NCI-H460 (cell line): ENCODE data around the gene MRPL34. TPM values are rescaled to one million over a fixed set of nuclear protein-coding genes. Genes with fewer than 3 reads are reported as not detected.
"Not testable (repeated sequence)": the region's sequence is repeated elsewhere in the genome, so short reads cannot be mapped to it uniquely, and the experiment has no call there.

Source experiments
- DNase-seq: peaks from one replicate; pipeline ENCODE4 v3.0.0-alpha.2; 2016; ENCODE audit warnings: low read depth; ENCODE audit errors: extremely low read depth
- total RNA-seq: library from RNA; depleted of rRNA; stranded (reverse); fragments of >200 nt; shearing (Covaris generic); gene quantifications from 2 replicates; pipeline ENCODE4 v1.2.3, GENCODE V29; 2014

Gene MRPL34
- total RNA-seq, 1 experiment from 2014 or later: 55.1 TPM

- no peak for DNase-seq
Observed at GRCh38 chr19:17283504-17283996, 22.1 kb upstream of the MRPL34 start.

DNA sequence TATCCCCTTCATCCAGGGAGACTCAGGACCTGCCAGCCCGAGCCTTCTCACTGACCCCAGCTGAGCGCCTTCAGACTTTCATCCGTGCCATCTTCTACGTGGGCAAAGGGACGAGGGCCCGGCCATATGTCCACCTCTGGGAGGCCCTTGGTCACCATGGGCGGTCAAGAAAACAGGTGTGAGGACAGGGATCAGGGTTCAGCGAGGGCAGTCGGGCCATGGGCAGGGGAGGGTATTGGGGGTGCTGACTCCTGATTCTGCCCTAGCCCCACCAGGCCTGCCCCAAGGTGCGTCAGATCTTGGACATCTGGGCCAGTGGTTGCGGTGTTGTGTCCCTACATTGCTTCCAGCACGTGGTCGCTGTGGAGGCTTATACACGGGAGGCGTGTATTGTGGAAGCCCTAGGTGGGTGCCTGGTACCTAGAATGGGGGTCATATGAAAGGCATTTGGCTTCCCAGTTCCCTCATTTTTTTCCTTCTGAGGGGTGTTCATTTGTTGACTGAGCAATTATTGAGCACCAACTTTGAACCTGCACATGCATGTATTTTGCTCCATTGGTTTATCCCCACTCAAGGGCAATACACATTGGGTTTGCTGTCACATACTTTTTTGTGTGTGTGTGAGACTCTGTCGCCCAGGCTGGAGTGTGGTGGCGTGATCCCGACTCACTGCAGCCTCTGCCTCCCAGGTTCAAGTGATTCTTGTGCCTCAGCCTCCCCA is 20.1 kb upstream of the MRPL34 start:
- DNase-seq: no peak

- DNase-seq: no peak
Observed at GRCh38 chr19:17286263-17286662, 19.4 kb upstream of the MRPL34 start.

GRCh38 chr19:17286752-17287151 is 18.9 kb upstream of the MRPL34 start:
- no peak for DNase-seq

- peak; percentile 36 for DNase-seq
Observed at GRCh38 chr19:17289489-17289888, 16.2 kb upstream of the MRPL34 start.

DNA sequence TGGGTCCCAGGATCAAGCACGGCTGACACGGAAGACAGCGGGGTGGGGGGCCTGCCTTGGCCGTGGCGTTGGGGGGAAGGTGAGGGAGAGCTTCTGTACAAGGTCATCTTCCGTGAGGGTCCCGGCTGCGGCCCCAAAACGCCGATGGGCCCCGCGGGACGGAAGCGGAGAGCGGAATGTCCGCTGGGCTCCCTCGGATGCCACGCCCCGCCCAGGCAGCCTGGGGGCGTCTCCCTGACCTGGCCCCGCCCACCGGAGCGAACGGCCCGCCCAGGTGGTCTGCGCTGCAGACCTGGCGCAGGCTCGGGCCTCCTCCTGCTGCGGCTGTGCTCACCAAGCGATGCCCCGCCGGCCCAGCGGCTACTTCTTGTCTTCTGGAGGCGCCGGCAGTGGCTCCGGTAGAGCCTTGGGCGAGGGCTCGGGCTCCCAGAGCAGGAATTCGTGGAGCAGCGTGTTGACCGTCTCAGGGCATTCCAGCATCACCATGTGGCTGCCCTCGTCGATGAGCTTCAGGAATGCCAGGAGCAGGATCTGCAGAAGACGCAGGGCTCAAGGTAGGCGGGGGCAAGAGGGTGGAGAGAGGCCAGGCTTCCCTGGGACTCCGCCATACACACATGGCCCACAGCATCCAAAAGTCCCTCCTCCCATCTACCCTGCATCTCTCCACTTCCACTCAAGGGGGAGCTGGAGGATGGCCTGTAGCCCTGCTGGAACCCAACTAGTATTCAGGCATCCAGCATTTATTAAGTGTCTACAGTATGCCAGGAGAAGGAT is 13.2 kb upstream of the MRPL34 start:
- DNase-seq: peak; percentile 86

DNA sequence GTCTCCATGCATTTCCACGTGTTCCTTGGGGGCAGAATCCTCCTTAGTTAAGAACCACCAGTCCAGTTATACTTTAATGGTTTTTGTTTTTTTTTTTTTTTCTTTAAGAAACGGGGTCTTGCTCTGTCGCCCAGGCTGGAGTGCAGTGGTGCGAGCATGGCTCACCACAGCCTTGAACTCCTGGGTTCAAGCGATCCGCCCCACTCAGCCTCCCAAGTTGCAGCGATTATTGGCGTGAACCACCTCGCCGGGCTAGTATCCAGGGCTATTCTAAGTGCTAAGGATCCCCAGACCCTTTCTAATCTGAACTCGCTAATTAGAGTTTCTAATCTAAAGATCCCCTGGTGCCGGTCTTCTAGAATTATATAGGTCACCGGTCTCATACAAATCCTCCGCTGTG is 12.1 kb upstream of the MRPL34 start:
- no peak for DNase-seq

DNA sequence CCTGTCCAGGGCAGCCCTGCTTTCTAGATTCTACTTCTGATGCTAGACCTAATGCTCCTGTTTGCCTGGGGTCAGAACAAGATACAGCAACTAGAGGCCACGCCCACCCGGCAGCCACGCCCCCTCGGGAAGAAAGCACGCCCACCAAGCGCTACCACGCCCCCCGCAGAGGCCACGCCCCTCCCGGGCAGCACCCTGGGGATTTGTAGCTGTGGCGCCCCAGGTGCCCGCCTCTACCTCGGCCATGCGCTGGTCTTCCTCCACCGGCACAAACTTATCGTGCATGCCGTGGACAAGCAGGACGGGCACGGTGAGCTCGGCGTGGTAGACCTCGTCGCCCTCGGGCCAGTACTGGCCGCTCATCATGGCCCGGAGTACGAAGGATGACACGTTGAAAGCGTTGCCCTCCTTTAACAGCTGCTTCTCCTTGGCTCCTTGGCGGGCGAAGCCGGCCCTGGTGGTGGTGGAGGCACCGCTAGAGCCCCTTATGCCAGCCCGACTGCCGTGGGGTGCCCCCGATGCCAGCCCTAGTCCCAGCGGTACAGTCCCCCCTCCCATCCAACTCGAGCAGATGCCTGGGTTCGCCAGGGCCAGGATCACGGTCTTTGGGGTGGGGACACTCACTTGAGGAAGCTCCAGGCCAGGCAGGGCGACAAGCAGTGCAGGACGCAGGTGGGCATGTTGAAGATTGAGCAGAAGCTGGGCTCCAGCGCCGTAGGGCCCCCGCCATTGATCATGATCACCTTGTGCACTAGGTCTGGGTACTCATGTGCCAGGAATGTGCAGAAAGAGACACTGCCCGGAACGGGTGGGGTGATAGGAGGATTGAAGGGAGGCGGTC is 11.4 kb upstream of the MRPL34 start:
- peak; percentile 37 for DNase-seq

DNA sequence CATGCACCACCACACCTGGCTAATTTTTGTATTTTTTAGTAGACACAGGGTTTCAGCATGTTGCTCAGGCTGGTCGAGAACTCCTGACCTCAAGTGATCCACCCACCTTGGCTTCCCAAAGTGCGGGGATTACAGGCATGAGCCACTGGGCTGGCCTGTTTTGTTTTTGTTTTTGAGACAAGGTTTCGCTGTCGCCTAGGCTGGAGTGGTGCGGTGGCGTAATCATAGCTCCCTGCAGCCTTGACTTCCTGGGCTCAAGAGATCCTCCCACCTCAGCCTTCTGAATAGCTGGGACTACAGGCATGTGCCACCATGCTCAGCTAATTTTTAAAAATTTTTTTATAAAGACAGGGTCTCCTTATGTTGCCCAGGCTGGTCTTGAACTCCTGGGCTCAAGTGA is 10.1 kb upstream of the MRPL34 start:
- DNase-seq: not testable (repeated sequence)

DNA sequence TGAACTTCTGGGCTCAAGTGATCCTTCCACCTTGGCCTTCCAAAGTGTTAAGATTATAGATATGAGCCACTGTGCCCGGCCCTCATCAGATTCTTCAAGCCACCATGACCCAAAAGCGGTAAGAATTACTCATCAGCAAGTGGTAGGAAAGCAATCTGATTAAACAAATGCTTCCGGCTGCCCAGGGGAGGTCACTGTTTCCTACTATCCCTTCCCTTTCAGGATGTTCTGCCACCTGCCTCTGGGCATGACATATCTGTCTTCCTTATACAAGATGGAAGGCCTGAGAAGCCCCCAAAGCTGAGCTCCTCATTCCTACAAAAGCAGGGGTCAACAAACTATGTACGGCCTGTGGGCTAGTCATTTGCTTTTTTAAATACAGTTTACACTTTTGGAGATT is 9.4 kb upstream of the MRPL34 start:
- no peak for DNase-seq

DNA sequence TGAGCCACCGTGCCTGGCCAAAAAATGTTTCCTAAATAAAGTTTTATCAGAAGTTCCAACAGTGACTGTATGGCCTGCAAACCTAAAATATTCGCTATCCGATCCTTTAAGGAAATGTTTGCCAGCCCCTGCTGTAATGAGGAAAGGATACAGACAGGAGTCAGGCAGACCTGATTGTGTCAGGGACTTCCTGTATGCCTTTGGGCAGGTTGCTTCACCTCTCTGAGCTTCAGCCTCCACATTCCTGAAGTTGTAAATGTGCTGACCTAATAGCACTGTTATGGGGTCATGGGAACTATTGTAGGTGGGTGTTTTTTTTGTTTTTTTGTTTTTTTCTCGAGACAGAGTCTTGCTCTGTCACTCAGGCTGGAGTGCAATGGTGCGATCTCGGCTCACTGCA is 8.7 kb upstream of the MRPL34 start:
- DNase-seq: no peak

GRCh38 chr19:17300992-17301619 is 4.6 kb upstream of the MRPL34 start:
- DNase-seq: no peak

- DNase-seq: no peak
Observed at GRCh38 chr19:17302391-17303166, 3.1 kb upstream of the MRPL34 start.

DNA sequence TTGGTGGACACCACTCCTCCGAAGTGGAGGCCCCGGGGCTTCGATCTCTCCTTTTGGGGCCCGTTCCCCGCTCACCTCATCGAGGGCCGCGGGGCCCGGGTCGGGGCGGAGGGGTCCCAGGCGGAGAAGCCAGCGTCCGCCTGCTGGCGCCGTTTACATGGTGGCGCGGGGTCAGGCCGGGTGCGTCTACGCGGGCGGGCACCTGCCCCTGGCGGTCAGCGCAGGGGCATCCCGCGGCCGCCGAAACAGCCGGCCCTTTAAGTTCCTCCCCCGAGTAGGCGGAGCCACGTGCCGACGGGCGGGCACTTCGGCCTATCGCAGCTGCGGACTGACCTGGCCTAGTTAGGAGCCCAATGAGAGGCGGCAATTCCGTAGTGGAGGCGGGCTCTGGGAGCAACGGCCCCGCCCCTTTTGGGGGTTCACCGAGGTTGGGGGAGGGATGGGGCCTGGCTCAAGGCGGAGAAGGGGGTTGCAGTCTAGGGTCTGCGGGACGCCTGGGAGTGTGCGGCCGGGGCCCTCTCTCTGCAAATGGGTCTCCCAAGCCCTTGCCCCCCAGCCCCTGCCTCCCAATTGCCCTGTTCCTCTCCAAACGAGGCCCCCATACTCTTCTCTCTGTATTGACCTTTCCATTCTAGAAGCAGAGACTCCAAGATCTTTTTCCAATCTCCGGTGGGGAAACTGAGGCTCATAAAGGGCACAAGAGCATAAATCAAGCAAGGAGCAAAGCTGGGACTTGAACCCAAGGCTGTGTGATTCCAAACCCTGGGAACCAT is 2.3 kb upstream of the MRPL34 start, which contains the start of gene ABHD8:
ABHD8 (minus strand) TSS at position 259 of the 773 bp plus-strand sequence. CDS start 1,809 bp downstream, outside the sequence.
- peak; percentile 86 for DNase-seq

- DNase-seq: no peak
Observed at GRCh38 chr19:17303940-17304267, 1.8 kb upstream of the MRPL34 start.

GRCh38 chr19:17304386-17305215 is 1.1 kb upstream of the MRPL34 start:
- no peak for DNase-seq

DNA sequence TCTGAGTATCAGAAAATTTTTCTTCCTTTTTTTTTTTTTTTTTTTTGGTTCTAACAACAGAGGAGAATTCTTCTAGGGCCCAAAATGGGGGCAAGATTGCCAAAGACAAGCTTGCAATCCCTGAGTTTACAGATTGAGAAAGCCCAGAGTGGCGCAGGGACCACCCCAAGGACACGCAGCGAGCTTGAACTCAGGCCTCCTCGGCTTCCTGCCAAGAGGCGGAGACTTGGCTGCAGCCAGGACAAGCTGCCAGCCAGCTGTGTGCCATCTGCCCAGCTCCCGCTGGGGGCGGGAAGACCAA is 506 bp upstream of the MRPL34 start:
- no peak for DNase-seq

DNA sequence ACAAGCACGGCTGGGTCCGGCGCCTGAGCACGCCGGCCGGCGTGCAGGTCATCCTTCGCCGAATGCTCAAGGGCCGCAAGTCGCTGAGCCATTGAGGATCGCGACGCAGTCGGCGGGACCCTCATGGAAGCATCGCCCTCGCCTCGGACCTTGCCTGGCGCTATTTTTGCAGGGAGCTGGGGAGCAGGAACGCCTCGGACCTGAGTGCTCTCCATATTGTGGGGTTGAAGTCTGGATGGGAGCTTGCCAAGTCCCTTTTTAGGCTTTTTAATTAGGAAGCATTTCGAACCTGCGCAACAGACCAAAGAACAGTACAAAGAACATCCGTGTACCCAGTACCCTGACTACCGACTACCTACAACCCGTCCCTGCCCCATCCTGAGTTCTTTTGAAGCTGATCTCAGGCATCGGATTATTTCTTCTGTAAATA is 628 bp downstream of the MRPL34 start:
- DNase-seq: no peak
